K562 (cell line): ENCODE data around the gene PRICKLE3. TPM values are rescaled to one million over a fixed set of nuclear protein-coding genes. Genes with fewer than 3 reads are reported as not detected.

Experiments
- BRCA1 ChIP-seq, 2 experiments: fragments of 450-650 bp in 1 of 2; sonication (generic) in 1 of 2; formaldehyde crosslinking in 1 of 2; IDR thresholded peaks; 2 replicates each; pipeline versions ENCODE4 v1.5.0 to v1.6.1; 2017 to 2020; ENCODE audit warnings: mild to moderate bottlenecking in 1 of 2, missing genetic modification reagents in 1 of 2
- CBX1 ChIP-seq: sonication (generic); IDR thresholded peaks from 2 replicates; pipeline ENCODE4 v1.6.1; 2016; ENCODE audit warnings: antibody characterized with exemption, low read depth, mild to moderate bottlenecking
- FOXJ2 ChIP-seq: fragments of 200-800 bp; sonication (Bioruptor generic); IDR thresholded peaks from 2 replicates; pipeline ENCODE4 v1.6.1; 2016; ENCODE audit warnings: missing genetic modification characterization, missing compliant biosample characterization
- FOXP4 ChIP-seq: sonication (generic); formaldehyde crosslinking; IDR thresholded peaks from 2 replicates; pipeline ENCODE4 v1.8.0; 2022; ENCODE audit warnings: mild to moderate bottlenecking, missing genetic modification reagents, borderline replicate concordance
- HDAC2 ChIP-seq: fragments of 450-650 bp; IDR thresholded peaks from 2 replicates; pipeline ENCODE4 v1.6.1; 2016; ENCODE audit warnings: mild to moderate bottlenecking
- IRF1 ChIP-seq: sonication (generic); formaldehyde crosslinking; IDR thresholded peaks from 2 replicates; pipeline ENCODE4 v1.8.0; 2022; ENCODE audit warnings: missing genetic modification reagents, mild to moderate bottlenecking, borderline replicate concordance
- MCM7 ChIP-seq, 2 experiments: fragments of 450-650 bp; IDR thresholded peaks; 2 replicates each; pipeline ENCODE4 v1.6.1; 2016 to 2018
- PTBP1 ChIP-seq: fragments of 200-400 bp; formaldehyde crosslinking; IDR thresholded peaks from 2 replicates; pipeline ENCODE4 v1.6.1; 2017; ENCODE audit warnings: low read depth, low read length
- RAD21 ChIP-seq, 2 experiments: fragments of 250-450 bp in 1 of 2; fragments of 450-650 bp in 1 of 2; sonication (Bioruptor Pico) in 1 of 2; formaldehyde crosslinking in 1 of 2; IDR thresholded peaks in 1 of 2; conservative IDR thresholded peaks in 1 of 2; 2 replicates each; pipeline versions ENCODE4 v1.4.0 to v1.8.0; 2020 to 2022; ENCODE audit warnings: mild to moderate bottlenecking in 2 of 2, moderate library complexity in 1 of 2
- SIX5 ChIP-seq, 2 experiments: IDR thresholded peaks; 2 replicates each; pipeline ENCODE4 v1.6.1; 2011; ENCODE audit warnings: low read length in 2 of 2, borderline replicate concordance in 1 of 2, low read depth in 1 of 2, mild to moderate bottlenecking in 1 of 2, moderate library complexity in 1 of 2; ENCODE audit not compliant: insufficient read depth in 1 of 2
- SRSF7 ChIP-seq: fragments of 200-400 bp; formaldehyde crosslinking; optimal IDR thresholded peaks from 2 replicates; pipeline ENCODE3; 2017; ENCODE audit warnings: mild to moderate bottlenecking, low read depth, low read length
- TEAD1 ChIP-seq, 2 experiments: fragments of 450-650 bp in 1 of 2; sonication (generic) in 1 of 2; formaldehyde crosslinking; IDR thresholded peaks; 2 replicates each; pipeline versions ENCODE4 v1.4.0 to v1.8.0; 2020 to 2022; ENCODE audit warnings: mild to moderate bottlenecking in 2 of 2, missing genetic modification reagents in 1 of 2
- XRCC5 ChIP-seq: fragments of 200-400 bp; formaldehyde crosslinking; IDR thresholded peaks from 2 replicates; pipeline ENCODE4 v1.6.1; 2017; ENCODE audit warnings: low read depth, mild to moderate bottlenecking, low read length
- YY1 ChIP-seq, 3 experiments: IDR thresholded peaks; 2 replicates each; pipeline ENCODE4 v1.6.1; 2011; ENCODE audit warnings: low read length in 2 of 3, mild to moderate bottlenecking in 2 of 3, moderate library complexity in 2 of 3, borderline replicate concordance in 1 of 3, control low read depth in 1 of 3, low read depth in 1 of 3; ENCODE audit not compliant: insufficient read depth in 3 of 3, insufficient replicate concordance in 2 of 3, control insufficient read depth in 1 of 3, insufficient read length in 1 of 3; ENCODE audit errors: extremely low read depth in 1 of 3
- polyA plus RNA-seq, 8 experiments: library from polyadenylated mRNA; depleted of rRNA in 4 of 8; stranded (reverse) in 5 of 8; unstranded in 3 of 8; fragments of >200 nt; fragmentation: Nextera tagmentation in 2 of 8; fragmentation: Illumina TruSeq in 1 of 8; extraction: Ambion mirVana in 2 of 8; extraction: Trizol in 1 of 8; gene quantifications; 2 replicates each; pipeline versions ENCODE4 v1.2.1 to v1.2.3, GENCODE V29; 2011 to 2014; ENCODE audit warnings: inconsistent platforms in 1 of 8, missing spikeins in 1 of 8
- total RNA-seq, 7 experiments: library from RNA; depleted of rRNA in 6 of 7; stranded (reverse); fragments of >200 nt in 6 of 7; fragmentation: Illumina TruSeq in 2 of 7; extraction: Trizol in 2 of 7; gene quantifications; 2 replicates each; pipeline versions ENCODE4 v1.2.1 to v1.2.3, GENCODE V29; 2011 to 2021; ENCODE audit warnings: low replicate concordance in 1 of 7
- TF ChIP-seq, protein P1 (sequence below), 2 experiments: IDR thresholded peaks; 2 replicates each; pipeline ENCODE4 v1.6.1; 2012; ENCODE audit warnings: improper control_type of control experiment in 2 of 2, low read depth in 2 of 2, low read length in 2 of 2, borderline replicate concordance in 1 of 2
- TF ChIP-seq, protein P2 (sequence below): IDR thresholded peaks from 2 replicates; pipeline ENCODE4 v1.6.1; 2011; ENCODE audit not compliant: insufficient read length; ENCODE audit errors: extremely low read depth
- TF ChIP-seq, protein P3 (sequence below): fragments of 200-800 bp; sonication (Bioruptor generic); IDR thresholded peaks from 2 replicates; pipeline ENCODE4 v1.6.1; 2017; ENCODE audit warnings: missing genetic modification characterization, missing compliant biosample characterization

PRICKLE3 gene
- total and polyA plus RNA-seq, 9 of the 15 experiments (the other 6 are each of a cell fraction or from before 2014, with no cell fraction given) = 1.1 to 44.3 (median 14.0) TPM

DNA sequence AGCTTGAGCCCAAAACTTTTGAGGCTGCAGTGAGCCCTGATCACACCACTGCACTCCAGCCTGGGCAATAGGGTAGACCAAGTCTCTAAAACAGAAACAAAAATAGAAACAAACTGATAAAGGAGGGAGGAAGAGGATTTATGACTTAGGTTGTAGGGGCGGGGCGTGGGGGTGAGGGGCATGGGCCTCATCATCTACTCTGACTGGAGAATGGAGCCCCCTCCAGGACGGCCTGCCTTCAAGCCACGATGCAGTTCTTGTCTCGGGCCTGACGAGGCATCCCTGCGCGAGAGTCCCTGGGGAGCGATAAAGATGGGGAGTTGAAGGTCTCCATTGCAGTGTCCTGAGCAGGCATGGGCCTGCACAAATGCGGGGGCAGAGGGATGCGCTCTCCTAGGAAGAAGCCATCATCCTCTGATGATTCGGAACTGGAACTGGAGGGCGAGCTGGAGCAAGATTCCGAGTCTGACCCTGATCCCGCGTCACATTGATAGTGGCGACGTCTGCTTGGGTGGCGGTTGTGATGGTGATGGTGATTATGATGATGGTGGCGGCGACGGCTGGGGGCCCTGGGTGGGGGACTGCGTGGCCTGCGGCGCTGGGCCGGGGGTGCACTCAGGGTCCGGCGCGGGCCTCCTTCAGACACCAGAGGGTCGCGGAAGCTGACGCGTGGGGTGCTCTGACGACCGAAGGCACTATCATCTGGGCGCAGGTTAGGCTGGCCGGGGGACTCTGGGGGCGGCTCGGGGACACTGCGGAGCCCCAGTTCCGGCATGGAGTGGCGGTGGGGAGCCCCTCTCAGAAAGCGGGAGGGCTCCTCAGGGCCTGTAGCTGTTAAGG, 10.5 kb downstream of the PRICKLE3 start (continued):
- TF ChIP-seq, protein P1, sequence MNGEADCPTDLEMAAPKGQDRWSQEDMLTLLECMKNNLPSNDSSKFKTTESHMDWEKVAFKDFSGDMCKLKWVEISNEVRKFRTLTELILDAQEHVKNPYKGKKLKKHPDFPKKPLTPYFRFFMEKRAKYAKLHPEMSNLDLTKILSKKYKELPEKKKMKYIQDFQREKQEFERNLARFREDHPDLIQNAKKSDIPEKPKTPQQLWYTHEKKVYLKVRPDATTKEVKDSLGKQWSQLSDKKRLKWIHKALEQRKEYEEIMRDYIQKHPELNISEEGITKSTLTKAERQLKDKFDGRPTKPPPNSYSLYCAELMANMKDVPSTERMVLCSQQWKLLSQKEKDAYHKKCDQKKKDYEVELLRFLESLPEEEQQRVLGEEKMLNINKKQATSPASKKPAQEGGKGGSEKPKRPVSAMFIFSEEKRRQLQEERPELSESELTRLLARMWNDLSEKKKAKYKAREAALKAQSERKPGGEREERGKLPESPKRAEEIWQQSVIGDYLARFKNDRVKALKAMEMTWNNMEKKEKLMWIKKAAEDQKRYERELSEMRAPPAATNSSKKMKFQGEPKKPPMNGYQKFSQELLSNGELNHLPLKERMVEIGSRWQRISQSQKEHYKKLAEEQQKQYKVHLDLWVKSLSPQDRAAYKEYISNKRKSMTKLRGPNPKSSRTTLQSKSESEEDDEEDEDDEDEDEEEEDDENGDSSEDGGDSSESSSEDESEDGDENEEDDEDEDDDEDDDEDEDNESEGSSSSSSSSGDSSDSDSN (IDR thresholded peaks at IDR 0.05; ENCODE audit: borderline replicate concordance in 1 of 2, low read depth in 2 of 2, low read length in 2 of 2) = no peak
- TF ChIP-seq CBX1 (no peak), HDAC2 (no peak), SRSF7 (no peak), FOXJ2 (tag) (no peak), XRCC5 (no peak), MCM7 (IDR thresholded peaks at IDR 0.05) (no peak), SIX5 (IDR thresholded peaks at IDR 0.05; ENCODE audit: borderline replicate concordance in 1 of 2, insufficient read depth in 1 of 2, low read depth in 1 of 2, low read length in 2 of 2) (no peak), TEAD1 (CRISPR knock-in tag; IDR thresholded peaks at IDR 0.05) (no peak), YY1 (IDR thresholded peaks at IDR 0.05; ENCODE audit: borderline replicate concordance in 1 of 3, control insufficient read depth in 1 of 3, extremely low read depth in 1 of 3, insufficient read depth in 3 of 3, insufficient read length in 1 of 3, insufficient replicate concordance in 2 of 3, low read depth in 1 of 3, low read length in 2 of 3) (peak in 1 of 3 experiments; percentile 44), BRCA1 (IDR thresholded peaks at IDR 0.05) (no peak), BRCA1 (CRISPR knock-in tag; IDR thresholded peaks at IDR 0.05) (no peak), RAD21 (CRISPR knock-in tag; conservative IDR thresholded peaks at IDR 0.05 in 1 of 2, IDR thresholded peaks at IDR 0.05 in 1 of 2) (peak in 1 of 2 experiments; percentile 30; a peak in 2 of 4 replicates), IRF1 (CRISPR knock-in tag) (no peak), PTBP1 (no peak), FOXP4 (no peak)
- TF ChIP-seq, protein P2, sequence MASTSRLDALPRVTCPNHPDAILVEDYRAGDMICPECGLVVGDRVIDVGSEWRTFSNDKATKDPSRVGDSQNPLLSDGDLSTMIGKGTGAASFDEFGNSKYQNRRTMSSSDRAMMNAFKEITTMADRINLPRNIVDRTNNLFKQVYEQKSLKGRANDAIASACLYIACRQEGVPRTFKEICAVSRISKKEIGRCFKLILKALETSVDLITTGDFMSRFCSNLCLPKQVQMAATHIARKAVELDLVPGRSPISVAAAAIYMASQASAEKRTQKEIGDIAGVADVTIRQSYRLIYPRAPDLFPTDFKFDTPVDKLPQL = no peak
- TF ChIP-seq, protein P3, sequence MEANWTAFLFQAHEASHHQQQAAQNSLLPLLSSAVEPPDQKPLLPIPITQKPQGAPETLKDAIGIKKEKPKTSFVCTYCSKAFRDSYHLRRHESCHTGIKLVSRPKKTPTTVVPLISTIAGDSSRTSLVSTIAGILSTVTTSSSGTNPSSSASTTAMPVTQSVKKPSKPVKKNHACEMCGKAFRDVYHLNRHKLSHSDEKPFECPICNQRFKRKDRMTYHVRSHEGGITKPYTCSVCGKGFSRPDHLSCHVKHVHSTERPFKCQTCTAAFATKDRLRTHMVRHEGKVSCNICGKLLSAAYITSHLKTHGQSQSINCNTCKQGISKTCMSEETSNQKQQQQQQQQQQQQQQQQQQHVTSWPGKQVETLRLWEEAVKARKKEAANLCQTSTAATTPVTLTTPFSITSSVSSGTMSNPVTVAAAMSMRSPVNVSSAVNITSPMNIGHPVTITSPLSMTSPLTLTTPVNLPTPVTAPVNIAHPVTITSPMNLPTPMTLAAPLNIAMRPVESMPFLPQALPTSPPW = peak; percentile 66
